GM19438 (cell line): ENCODE data around the gene GDF7.
"Not testable (repeated sequence)": the region's sequence is repeated elsewhere in the genome, so short reads cannot be mapped to it uniquely, and the experiment has no call there.

ENCODE experiments used
- ATAC-seq: cut with Tn5 transposase; IDR thresholded peaks from one replicate; pipeline ENCODE4 v1.9.1; 2021; ENCODE audit warnings: low read depth; ENCODE audit not compliant: unreplicated experiment

GDF7 gene

DNA sequence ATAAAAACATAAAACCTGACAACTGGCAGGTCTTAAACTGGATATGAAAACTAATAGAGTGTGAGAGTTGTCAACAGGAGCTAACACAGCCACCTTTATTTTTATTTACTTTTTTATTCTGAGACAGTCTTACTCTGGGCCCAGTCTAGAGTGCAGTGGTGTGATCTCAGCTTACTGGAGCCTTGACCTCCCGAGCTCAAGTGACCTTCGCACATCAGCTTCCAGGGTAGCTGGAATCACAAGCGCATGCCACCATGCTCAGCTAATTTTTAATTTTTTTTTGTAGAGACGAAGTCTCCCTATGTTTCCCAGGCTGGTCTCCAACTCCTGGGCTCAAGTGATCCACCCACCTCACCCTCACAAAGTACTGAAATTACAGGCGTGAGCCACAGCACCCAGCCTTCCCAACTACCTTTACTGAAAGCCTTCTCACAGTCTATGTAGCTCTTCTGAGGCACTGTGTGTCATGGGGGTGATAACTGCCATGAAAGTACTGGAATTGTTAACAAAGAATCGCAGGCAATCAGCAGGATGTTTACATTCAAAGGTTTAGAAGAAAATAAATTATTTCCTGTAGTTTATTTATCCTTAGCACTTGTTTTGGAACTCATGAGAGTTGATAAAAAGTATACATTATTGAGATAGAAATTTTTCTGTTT lies 24.3 kb downstream of the GDF7 start:
- no peak for ATAC-seq

GRCh38 chr2:20692081-20692480 lies 25.1 kb downstream of the GDF7 start:
- no peak for ATAC-seq

GRCh38 chr2:20693317-20693716 lies 26.4 kb downstream of the GDF7 start:
- ATAC-seq: no peak

DNA sequence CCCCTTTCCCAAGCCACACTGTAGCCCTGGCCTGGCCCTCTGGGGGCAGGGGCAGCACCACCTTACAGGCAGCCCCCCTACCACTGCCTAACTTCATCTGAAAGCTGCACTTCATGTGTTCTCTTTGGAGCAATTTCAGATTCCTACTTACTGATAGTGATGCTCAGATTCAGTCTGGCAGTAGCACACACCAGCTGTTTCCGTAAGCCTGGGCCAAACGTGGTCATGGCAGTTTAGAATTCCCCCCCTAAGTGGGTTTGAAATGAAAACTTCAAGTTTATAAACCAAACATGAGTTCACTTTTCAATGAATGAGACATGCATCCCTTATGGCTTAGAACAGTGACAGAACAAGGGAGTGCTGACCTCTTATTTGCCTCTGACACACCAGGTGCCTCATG lies 29.4 kb downstream of the GDF7 start:
- ATAC-seq: no peak

DNA sequence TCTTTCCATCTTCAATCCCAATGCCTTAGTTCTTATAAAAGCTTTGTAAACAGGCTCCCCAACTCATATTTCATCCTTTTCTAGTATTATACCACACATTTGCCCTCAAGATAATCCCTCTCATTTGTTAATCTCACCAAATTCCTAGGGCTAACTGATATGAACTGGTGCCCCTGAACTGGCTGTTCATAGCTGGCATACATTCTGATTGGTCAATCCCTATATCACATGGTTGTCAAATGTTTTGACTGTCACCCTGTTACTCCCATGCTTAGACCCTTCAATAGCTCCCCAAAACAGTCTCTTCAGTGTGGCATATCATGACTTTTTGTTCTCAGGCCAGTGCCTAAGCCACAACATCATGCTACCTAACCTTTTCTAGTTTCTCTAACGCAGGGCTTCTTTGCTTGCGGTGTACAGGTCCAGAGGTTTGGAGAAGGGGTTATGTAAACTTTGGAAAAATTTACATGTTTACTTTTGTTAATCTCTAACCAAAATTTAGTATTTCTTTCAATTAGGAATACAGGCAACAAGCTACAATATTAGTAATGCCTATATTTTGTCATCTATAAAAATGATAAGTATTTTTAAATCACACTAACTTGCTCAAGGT lies 30.5 kb downstream of the GDF7 start:
- ATAC-seq: no peak

DNA sequence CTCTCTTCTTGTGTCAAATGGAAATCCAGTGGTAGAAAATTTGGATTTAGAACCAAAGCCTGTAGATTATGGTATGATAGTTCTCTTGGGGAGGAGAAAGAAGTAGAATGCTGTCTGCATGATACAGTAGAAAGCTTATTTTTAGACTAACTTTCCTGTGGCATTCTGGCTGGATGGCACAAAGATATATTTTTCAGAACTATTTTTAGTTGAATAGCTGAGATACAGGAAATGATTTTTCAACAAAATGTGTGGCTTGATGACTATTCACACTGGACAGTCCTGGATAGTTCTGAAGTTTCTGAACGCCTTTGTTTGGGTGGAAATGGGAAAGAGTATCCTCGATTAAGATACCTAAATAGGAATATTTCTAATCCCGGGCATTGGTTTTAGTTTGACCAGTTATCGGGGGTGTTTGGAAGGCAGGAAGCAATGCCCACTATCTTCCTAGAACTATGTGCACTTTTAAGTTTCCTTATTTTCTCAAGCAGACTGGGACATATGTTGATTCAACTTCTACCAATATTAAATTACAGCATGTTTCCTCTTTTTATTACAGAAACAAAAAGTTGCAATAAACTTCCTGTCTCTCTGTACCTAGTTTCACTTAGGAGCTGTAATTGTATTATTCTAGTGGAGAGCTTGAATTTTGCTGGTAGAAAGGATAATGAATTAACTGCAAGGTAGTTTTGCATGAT lies 32.1 kb downstream of the GDF7 start:
- no peak for ATAC-seq

DNA sequence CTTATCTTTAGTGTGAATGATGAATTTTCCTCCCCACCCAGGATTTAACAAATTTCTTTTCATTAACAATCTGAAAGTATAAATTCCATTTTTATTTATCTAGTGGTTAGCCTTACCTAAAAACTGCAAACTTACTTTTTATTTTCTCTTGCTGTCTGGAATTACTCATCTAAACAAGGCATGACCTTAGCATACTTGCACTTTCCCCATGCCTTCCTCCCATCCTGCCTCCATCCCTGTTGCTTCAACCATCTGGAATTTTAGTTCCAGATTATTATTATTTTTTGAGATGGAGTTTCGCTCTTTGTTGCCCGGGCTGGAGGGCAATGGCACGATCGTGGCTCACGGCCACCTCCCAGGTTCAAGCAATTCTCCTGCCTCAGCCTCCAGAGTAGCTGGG lies 35.6 kb downstream of the GDF7 start:
- no peak for ATAC-seq

- no peak for ATAC-seq
These were observed 37.9 kb downstream of the GDF7 start for GRCh38 chr2:20704886-20705285.

GRCh38 chr2:20706217-20706616 lies 39.3 kb downstream of the GDF7 start:
- ATAC-seq: no peak

GRCh38 chr2:20706786-20707185 lies 39.8 kb downstream of the GDF7 start:
- no peak for ATAC-seq

GRCh38 chr2:20707601-20708000 lies 40.7 kb downstream of the GDF7 start:
- ATAC-seq: no peak

- not testable (repeated sequence) for ATAC-seq
These were observed 44.7 kb downstream of the GDF7 start for GRCh38 chr2:20711641-20712040.

- not testable (repeated sequence) for ATAC-seq
These were observed 46.6 kb downstream of the GDF7 start for GRCh38 chr2:20713585-20713984.

- ATAC-seq: not testable (repeated sequence)
These were observed 47.5 kb downstream of the GDF7 start for GRCh38 chr2:20714412-20714811.

- not testable (repeated sequence) for ATAC-seq
These were observed 49.2 kb downstream of the GDF7 start for GRCh38 chr2:20716164-20716563.

DNA sequence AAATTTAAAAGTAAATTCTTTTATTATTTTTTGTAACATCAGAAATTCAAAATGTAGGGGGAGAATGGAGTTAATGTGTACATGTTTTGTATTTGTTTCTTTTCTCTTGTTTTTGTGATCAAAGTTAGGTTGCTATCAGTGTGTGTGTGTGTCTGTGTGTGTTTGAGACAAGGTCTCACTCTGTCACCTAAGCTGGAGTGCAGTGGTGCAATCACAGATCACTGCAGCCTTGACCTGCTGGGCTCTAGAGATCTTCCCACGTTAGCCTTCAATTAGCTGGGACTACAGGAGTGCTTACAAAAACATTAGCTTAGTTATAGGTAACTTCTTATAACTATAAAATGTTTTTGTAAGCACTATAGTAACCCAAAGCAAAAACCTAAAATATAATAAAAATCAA lies 50.7 kb downstream of the GDF7 start:
- ATAC-seq: no peak

DNA sequence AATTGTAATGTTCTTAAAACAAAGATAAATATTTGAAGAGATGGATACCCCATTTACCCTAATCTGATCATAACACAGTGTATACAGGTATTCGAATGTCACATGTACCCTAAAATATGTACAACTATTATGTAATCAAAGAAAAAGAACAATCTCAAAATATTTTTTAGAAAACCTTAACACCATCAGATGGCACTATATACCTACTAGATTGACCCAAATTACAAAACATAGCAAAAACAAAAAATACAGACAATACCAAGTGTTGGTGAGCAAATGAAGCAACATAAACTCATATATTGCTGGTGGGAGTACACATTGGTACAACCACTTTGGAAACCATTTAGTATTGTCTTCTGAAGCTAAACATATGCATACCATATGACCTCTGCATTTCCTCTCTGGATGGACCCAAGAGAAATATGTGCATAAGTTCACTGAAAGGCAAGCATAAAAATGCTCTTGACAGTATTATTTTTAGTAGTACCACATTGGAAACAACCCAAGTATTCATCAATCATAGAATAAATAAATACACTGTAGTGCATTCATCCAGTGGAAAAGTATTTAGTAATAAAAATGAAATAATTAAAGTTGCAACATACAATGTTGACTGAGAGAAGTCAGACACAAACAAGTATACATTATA lies 55.8 kb downstream of the GDF7 start:
- no peak for ATAC-seq

- ATAC-seq: no peak
These were observed 56.6 kb downstream of the GDF7 start for GRCh38 chr2:20723543-20723942.

DNA sequence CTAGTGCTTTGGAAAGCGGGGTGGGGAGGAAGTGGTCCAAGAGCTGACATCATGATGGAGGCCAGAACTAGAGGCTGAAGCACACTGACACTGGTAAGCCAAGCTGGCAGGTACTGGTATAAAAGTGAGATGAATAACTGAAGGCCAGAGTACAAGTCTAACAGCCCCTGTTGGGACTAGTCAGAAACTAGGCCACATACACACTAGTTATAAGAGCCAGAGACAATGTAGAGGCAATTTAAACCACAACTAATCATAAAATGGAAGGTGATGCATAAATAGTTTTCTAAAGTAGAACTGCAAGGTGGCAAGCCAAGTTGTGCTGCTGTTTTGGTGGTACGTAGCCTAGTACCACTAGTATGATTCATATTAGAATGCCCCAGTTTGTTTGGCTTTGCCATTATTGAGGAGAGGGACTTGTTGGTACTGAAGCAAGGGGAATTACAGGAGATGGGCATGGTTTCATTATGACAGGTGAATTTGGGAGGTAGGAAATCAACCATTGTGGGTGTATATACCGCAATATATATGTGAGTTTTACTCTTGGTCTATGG lies 57.6 kb downstream of the GDF7 start:
- ATAC-seq: no peak

DNA sequence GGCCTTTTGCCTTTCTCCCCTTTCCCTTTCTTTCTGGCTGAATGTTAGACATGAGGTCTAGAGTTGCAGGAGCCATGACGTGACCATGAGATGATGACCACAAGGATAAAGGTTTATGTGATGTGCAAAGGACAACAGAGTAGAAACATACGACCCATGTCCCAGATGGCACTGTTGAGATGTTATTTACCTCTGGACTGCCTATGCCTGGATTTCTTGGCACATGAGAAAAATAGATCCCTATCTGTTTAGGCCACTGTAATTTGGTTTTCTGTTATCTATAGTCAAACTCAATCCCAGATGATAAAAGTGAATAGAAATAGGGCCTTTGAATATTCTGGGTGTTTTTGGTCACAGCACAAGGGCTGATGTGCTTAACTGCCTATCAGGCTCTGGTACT lies 58.8 kb downstream of the GDF7 start:
- ATAC-seq: no peak

- ATAC-seq: no peak
These were observed 60.0 kb downstream of the GDF7 start for GRCh38 chr2:20726913-20727312.
